Measurements from ENCODE around the gene NAV2.

NAV2 gene

GRCh38 chr11:20007386-20007785, 294.7 kb downstream of the NAV2 start:
- DNase-seq (ENCODE audit: low read depth): no peak
- H3K4me3 ChIP-seq (ENCODE audit: control insufficient read depth, low read depth, low read length): no peak overlapping the region

GRCh38 chr11:20008190-20008870, 295.7 kb downstream of the NAV2 start:
- no peak for DNase-seq (ENCODE audit: low read depth)

More at GRCh38 chr11:20007386-20007785, 294.7 kb downstream of the NAV2 start:
- TF ChIP-seq CTCF (conservative IDR thresholded peaks at IDR 0.05; ENCODE audit: control insufficient read depth, insufficient read depth, low read depth, low read length): no peak

GRCh38 chr11:20008871-20009644, 296.4 kb downstream of the NAV2 start:
- no peak for DNase-seq (ENCODE audit: low read depth)
- TF ChIP-seq CTCF (conservative IDR thresholded peaks at IDR 0.05; ENCODE audit: control insufficient read depth, insufficient read depth, low read depth, low read length): no peak
- no peak overlapping the region for H3K4me3 ChIP-seq (ENCODE audit: control insufficient read depth, low read depth, low read length)

More at GRCh38 chr11:20008190-20008870, 295.7 kb downstream of the NAV2 start:
- TF ChIP-seq CTCF (conservative IDR thresholded peaks at IDR 0.05; ENCODE audit: control insufficient read depth, insufficient read depth, low read depth, low read length): no peak
- H3K4me3 ChIP-seq (ENCODE audit: control insufficient read depth, low read depth, low read length): no peak overlapping the region

GRCh38 chr11:20010156-20010850, 297.7 kb downstream of the NAV2 start:
- DNase-seq (ENCODE audit: low read depth): no peak
- no peak overlapping the region for H3K4me3 ChIP-seq (ENCODE audit: control insufficient read depth, low read depth, low read length)
- no peak for TF ChIP-seq CTCF (conservative IDR thresholded peaks at IDR 0.05; ENCODE audit: control insufficient read depth, insufficient read depth, low read depth, low read length)

GRCh38 chr11:20010851-20011225, 298.2 kb downstream of the NAV2 start:
- no peak overlapping the region for H3K4me3 ChIP-seq (ENCODE audit: control insufficient read depth, low read depth, low read length)
- DNase-seq (ENCODE audit: low read depth): no peak
- no peak for TF ChIP-seq CTCF (conservative IDR thresholded peaks at IDR 0.05; ENCODE audit: control insufficient read depth, insufficient read depth, low read depth, low read length)

- H3K4me3 ChIP-seq (ENCODE audit: control insufficient read depth, low read depth, low read length): no peak overlapping the region
- TF ChIP-seq CTCF (conservative IDR thresholded peaks at IDR 0.05; ENCODE audit: control insufficient read depth, insufficient read depth, low read depth, low read length): no peak
- peak; percentile 44 for DNase-seq (ENCODE audit: low read depth)
Measured at GRCh38 chr11:20011307-20011951, 298.8 kb downstream of the NAV2 start.
